DND-41 (cell line): ENCODE results near the gene PANX1.

Source experiments
- EZH2 ChIP-seq: IDR thresholded peaks from 3 replicates; pipeline ENCODE4 v1.6.1; 2012; ENCODE audit warnings: borderline replicate concordance, low read depth, mild to moderate bottlenecking, moderate library complexity, low read length, inconsistent platforms; ENCODE audit not compliant: severe bottlenecking
- TF ChIP-seq, protein P1 (sequence below): IDR thresholded peaks from 2 replicates; pipeline ENCODE4 v1.5.1; 2012; ENCODE audit warnings: borderline replicate concordance, low read length, moderate library complexity, mild to moderate bottlenecking; ENCODE audit not compliant: poor library complexity, severe bottlenecking; ENCODE audit errors: extremely low read depth

DNA sequence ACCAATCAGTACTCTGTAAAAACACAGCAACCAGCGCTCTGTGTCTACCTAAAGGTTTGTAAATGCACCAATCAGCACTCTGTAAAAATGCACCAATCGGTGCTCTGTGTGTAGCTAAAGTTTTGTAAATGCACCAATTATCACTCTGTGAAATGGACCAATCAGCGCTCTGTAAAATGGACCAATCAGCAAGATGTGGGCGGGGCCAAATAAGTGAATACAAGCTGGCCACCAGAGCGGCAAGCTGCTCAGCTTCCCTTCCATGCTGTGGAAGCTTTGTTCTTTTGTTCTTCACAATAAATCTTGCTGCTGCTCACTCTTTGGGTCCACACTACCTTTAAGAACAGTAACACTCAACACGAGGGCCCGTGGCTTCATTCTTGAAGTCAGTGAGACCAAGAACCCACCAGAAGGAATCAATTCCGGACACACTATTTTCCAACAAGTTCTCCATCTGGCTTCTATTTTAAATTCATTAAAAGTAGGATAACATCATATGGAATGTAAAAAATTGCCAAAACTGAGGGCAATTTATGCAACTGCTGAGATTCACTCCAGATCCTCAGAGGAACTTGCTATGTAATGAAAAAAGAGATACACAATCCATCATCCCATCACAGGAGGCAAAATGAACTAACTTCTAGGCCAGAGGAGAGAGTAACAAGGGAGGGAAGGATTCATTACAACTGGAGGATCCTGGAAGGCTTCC lies 3.1 kb upstream of the PANX1 start:
- TF ChIP-seq, protein P1, sequence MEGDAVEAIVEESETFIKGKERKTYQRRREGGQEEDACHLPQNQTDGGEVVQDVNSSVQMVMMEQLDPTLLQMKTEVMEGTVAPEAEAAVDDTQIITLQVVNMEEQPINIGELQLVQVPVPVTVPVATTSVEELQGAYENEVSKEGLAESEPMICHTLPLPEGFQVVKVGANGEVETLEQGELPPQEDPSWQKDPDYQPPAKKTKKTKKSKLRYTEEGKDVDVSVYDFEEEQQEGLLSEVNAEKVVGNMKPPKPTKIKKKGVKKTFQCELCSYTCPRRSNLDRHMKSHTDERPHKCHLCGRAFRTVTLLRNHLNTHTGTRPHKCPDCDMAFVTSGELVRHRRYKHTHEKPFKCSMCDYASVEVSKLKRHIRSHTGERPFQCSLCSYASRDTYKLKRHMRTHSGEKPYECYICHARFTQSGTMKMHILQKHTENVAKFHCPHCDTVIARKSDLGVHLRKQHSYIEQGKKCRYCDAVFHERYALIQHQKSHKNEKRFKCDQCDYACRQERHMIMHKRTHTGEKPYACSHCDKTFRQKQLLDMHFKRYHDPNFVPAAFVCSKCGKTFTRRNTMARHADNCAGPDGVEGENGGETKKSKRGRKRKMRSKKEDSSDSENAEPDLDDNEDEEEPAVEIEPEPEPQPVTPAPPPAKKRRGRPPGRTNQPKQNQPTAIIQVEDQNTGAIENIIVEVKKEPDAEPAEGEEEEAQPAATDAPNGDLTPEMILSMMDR = no peak
- no peak for TF ChIP-seq EZH2
